Gastroesophageal sphincter (tissue), 4 donors: Measurements from ENCODE around the gene ATP1B4. TPM values are rescaled to one million over a fixed set of nuclear protein-coding genes. Genes with fewer than 3 reads are reported as not detected.

Experiments
- ATAC-seq: fragments of 150-250 bp; one replicate; pipeline ENCODE4 v1.9.1; 2016; ENCODE audit warnings: mild to moderate bottlenecking, moderate library complexity
- H3K27ac ChIP-seq, 4 donors: fragments of 200-600 bp; sonication (generic) in 3 of 4; 1 replicate in 3 of 4; 2 replicates in 1 of 4; pipeline ENCODE4 v1.5.1; 2016 to 2019
- H3K27me3 ChIP-seq: fragments of 200-600 bp; sonication (generic); one replicate; pipeline ENCODE4 v1.5.1; 2019
- H3K36me3 ChIP-seq, 2 donors: fragments of 200-600 bp; sonication (generic); one replicate each; pipeline ENCODE4 v1.5.1; 2019; ENCODE audit warnings: control low read depth in 1 of 2
- H3K4me1 ChIP-seq, 3 donors: fragments of 200-600 bp; sonication (generic); 1 replicate in 2 of 3; 2 replicates in 1 of 3; pipeline ENCODE4 v1.5.1; 2016 to 2019; ENCODE audit warnings: control low read depth in 2 of 3
- H3K4me3 ChIP-seq, 2 donors: fragments of 200-600 bp; sonication (generic); one replicate each; pipeline ENCODE4 v1.5.1; 2019; ENCODE audit warnings: mild to moderate bottlenecking in 1 of 2, moderate library complexity in 1 of 2
- H3K9me3 ChIP-seq, 3 donors: fragments of 200-600 bp; sonication (generic); one replicate each; pipeline ENCODE4 v1.5.1; 2017 to 2019; ENCODE audit warnings: control low read depth in 2 of 3
- EP300 ChIP-seq: sonication (generic); formaldehyde crosslinking; IDR thresholded peaks from one replicate; pipeline ENCODE4 v1.6.1; 2017; ENCODE audit warnings: antibody characterized with exemption, mild to moderate bottlenecking
- POLR2A ChIP-seq, 2 donors: fragments of 450-650 bp; IDR thresholded peaks; one replicate each; pipeline ENCODE4 v1.6.1; 2017; ENCODE audit warnings: antibody characterized with exemption in 2 of 2, mild to moderate bottlenecking in 2 of 2, moderate library complexity in 1 of 2
- POLR2AphosphoS5 ChIP-seq: sonication (generic); formaldehyde crosslinking; IDR thresholded peaks from one replicate; pipeline ENCODE4 v1.6.1; 2017; ENCODE audit warnings: antibody characterized with exemption
- WGBS, 2 donors: methylation state at CpG; one replicate each; pipeline ENCODE4 v1.1.5; 2018; ENCODE audit warnings: low coverage in 1 of 2; 5-methylcytosine and 5-hydroxymethylcytosine counted together
- total RNA-seq, 4 donors: library from RNA; depleted of rRNA; stranded (reverse); fragments of >200 nt; gene quantifications; one replicate each; pipeline ENCODE4 v1.1.0, GENCODE V29; 2016
- TF ChIP-seq, protein P1 (sequence below), 4 experiments: fragments of 200-600 bp in 2 of 4; fragments of 450-650 bp in 2 of 4; sonication (generic) in 1 of 4; IDR thresholded peaks; one replicate each; pipeline ENCODE4 v1.5.1; 2017 to 2019; ENCODE audit warnings: antibody characterized with exemption in 4 of 4, mild to moderate bottlenecking in 2 of 4, moderate library complexity in 2 of 4

ATP1B4 gene
- total RNA-seq, 4 donors from 2014 or later, result not detected

DNA sequence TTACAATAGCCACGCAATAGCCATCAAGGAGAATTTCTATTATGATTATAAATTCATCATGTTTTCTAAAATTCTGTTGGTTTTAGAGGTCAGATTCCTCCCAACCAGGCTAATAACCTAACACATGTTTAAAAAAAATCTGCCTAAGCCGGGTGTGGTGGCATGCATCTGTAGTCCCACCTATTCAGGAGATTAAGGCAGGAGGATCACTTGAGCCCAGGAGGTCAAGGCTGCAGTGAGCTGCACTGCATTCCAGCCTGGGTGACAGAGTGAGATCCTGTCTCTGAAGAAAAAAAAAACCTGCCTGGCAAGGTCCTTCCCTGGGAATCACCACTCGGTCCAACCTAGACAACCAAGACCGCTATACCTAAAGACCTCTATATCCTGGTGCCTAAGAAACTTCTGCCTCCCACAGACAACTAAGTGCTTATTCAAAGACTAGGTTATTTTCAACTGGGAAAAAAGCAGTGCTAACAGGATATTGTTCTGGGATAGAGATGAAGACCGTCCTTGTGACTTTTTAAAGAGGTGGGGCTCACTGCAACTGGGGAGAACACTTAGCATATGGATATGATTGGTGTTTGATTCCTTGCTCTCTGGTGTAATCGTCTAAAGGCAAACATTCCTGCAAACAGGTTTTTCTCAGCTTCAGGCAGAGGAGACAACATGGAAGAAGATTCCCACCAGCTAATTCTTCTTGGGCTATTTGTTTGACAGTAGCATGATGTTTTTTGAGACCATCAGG is 18.2 kb downstream of the ATP1B4 start:
- ATAC-seq, result no peak
- Histone ChIP-seq H3K4me3 (no peak overlapping the region), H3K27me3 (no peaks in the 10 kb centered on the region), H3K36me3 (no peaks in the 10 kb centered on the region), H3K9me3 (no peaks in the 10 kb centered on the region), H3K4me1 (no peaks in the 10 kb centered on the region), H3K27ac (no peak overlapping the region)
- no peak for TF ChIP-seq POLR2A (IDR thresholded peaks at IDR 0.05)
- TF ChIP-seq EP300, result no peak
- TF ChIP-seq, protein P1, sequence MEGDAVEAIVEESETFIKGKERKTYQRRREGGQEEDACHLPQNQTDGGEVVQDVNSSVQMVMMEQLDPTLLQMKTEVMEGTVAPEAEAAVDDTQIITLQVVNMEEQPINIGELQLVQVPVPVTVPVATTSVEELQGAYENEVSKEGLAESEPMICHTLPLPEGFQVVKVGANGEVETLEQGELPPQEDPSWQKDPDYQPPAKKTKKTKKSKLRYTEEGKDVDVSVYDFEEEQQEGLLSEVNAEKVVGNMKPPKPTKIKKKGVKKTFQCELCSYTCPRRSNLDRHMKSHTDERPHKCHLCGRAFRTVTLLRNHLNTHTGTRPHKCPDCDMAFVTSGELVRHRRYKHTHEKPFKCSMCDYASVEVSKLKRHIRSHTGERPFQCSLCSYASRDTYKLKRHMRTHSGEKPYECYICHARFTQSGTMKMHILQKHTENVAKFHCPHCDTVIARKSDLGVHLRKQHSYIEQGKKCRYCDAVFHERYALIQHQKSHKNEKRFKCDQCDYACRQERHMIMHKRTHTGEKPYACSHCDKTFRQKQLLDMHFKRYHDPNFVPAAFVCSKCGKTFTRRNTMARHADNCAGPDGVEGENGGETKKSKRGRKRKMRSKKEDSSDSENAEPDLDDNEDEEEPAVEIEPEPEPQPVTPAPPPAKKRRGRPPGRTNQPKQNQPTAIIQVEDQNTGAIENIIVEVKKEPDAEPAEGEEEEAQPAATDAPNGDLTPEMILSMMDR (IDR thresholded peaks at IDR 0.05), result no peak
- WGBS, 2 donors, result 56 to 57% methylated on average over 5 to 6 of the region's 6 CpGs

GRCh38 chrX:120380699-120381098 is 18.8 kb downstream of the ATP1B4 start:
- H3K27me3 ChIP-seq, result no peaks in the 10 kb centered on the region
- H3K36me3 ChIP-seq, result no peaks in the 10 kb centered on the region
- ATAC-seq, result no peak
- no peaks in the 10 kb centered on the region for H3K9me3 ChIP-seq
- no peaks in the 10 kb centered on the region for H3K4me1 ChIP-seq
- H3K27ac ChIP-seq, result no peak overlapping the region
- H3K4me3 ChIP-seq, result no peak overlapping the region
- TF ChIP-seq POLR2A (IDR thresholded peaks at IDR 0.05) (no peak), EP300 (no peak), POLR2AphosphoS5 (no peak)
- TF ChIP-seq, protein P1 (IDR thresholded peaks at IDR 0.05), result peak in 1 of 4 experiments; percentile 20
- 27% methylated on average over 3 of the region's 3 CpGs; no CpG with 5 or more reads in 1 of the 2 donors for WGBS, 2 donors

DNA sequence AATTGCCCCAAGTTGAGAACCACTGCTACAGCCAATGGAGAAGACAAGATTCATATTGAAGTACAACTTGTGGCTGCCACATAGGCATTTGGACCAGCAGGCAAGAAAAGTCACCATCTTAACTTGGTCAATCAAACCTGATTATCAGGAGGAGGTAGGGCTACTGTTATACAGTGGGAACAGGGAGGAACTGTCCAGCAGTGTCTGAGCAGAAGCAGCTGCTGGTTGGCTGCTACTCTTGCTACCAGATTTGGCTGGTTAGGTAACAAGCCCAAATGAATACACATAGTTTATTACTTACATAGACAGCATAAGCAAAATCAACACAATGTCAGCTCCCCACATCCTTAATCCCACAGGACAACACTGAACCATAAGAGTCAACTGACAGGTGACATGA is 39.4 kb downstream of the ATP1B4 start:
- Histone ChIP-seq H3K9me3 (no peaks in the 10 kb centered on the region), H3K27me3 (no peaks in the 10 kb centered on the region), H3K4me1 (no peaks in the 10 kb centered on the region), H3K27ac (no peak overlapping the region), H3K4me3 (no peak overlapping the region), H3K36me3 (no peaks in the 10 kb centered on the region)
- TF ChIP-seq, protein P1 (IDR thresholded peaks at IDR 0.05), result no peak
- TF ChIP-seq POLR2A (IDR thresholded peaks at IDR 0.05) (no peak), POLR2AphosphoS5 (no peak), EP300 (no peak)
- ATAC-seq, result no peak

DNA sequence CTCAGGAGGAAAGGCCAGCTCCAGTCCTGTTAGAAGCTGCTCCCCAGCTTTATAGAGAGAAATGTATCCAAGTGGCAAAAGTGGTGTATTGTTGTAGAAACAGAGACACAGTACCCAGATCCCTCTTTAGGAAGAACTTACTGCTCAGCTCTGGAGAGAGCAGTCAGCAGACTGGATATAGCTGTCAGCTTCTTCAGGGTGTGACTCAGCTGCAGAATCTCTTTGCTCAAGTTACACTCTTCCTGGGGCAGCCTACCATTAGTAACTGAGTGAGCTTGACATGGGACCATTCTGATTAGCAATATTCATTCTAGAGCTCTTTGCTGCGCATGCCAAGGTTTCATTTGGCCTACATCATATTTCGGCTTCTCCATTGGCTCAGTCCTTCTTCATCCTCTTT is 40.5 kb downstream of the ATP1B4 start:
- Histone ChIP-seq H3K4me3 (no peak overlapping the region), H3K4me1 (no peaks in the 10 kb centered on the region), H3K36me3 (no peaks in the 10 kb centered on the region), H3K9me3 (no peaks in the 10 kb centered on the region), H3K27ac (no peak overlapping the region), H3K27me3 (no peaks in the 10 kb centered on the region)
- WGBS, 2 donors, result 83 to 100% methylated on average over 2 of the region's 2 CpGs
- TF ChIP-seq, protein P1 (IDR thresholded peaks at IDR 0.05), result no peak
- TF ChIP-seq POLR2A (IDR thresholded peaks at IDR 0.05), result no peak
- no peak for ATAC-seq

GRCh38 chrX:120406638-120407037 is 44.7 kb downstream of the ATP1B4 start:
- ATAC-seq, result no peak
- WGBS, 2 donors, result 89 to 95% methylated on average over 2 to 4 of the region's 5 CpGs
- Histone ChIP-seq H3K36me3 (no peaks in the 10 kb centered on the region), H3K4me1 (no peaks in the 10 kb centered on the region), H3K27ac (no peak overlapping the region), H3K27me3 (no peaks in the 10 kb centered on the region), H3K9me3 (no peaks in the 10 kb centered on the region), H3K4me3 (no peak overlapping the region)
- TF ChIP-seq, protein P1 (IDR thresholded peaks at IDR 0.05), result no peak
- TF ChIP-seq POLR2A (IDR thresholded peaks at IDR 0.05) (no peak), EP300 (no peak), POLR2AphosphoS5 (no peak)
